ENCODE measurements around the gene GLT6D1.

GLT6D1 gene

GRCh38 chr9:135582966-135583687 lies 56.2 kb downstream of the GLT6D1 start:
- DNase-seq, result no peak

GRCh38 chr9:135582541-135582940 lies 56.8 kb downstream of the GLT6D1 start:
- no peak for DNase-seq

GRCh38 chr9:135581636-135582426 lies 57.5 kb downstream of the GLT6D1 start:
- no peak for DNase-seq

GRCh38 chr9:135580664-135581380 lies 58.5 kb downstream of the GLT6D1 start:
- DNase-seq, result no peak

- DNase-seq, result no peak
Measured at GRCh38 chr9:135579889-135580660, 59.3 kb downstream of the GLT6D1 start.

- no peak for DNase-seq
Measured at GRCh38 chr9:135579356-135579755, 60.0 kb downstream of the GLT6D1 start.

- DNase-seq, result no peak
Measured at GRCh38 chr9:135577256-135577655, 62.1 kb downstream of the GLT6D1 start.

- no peak for DNase-seq
Measured at GRCh38 chr9:135575995-135576631, 63.2 kb downstream of the GLT6D1 start.

- no peak for DNase-seq
Measured at GRCh38 chr9:135574943-135575342, 64.4 kb downstream of the GLT6D1 start.

- DNase-seq, result no peak
Measured at GRCh38 chr9:135574331-135574730, 65.0 kb downstream of the GLT6D1 start.
